T-cell (primary cell): ENCODE measurements around the gene ELMO2. TPM values are rescaled to one million over a fixed set of nuclear protein-coding genes. Genes with fewer than 3 reads are reported as not detected.

Source experiments
- ATAC-seq, 4 experiments: fragments of 200-7000 bp in 3 of 4; fragments of 150-1000 bp in 1 of 4; cut with Tn5 transposase; replicated peaks in 1 of 4; 1 replicate in 3 of 4; 2 replicates in 1 of 4; pipeline ENCODE4 v1.10.0; 2021; ENCODE audit warnings: moderate library complexity in 3 of 4, mild to moderate bottlenecking in 2 of 4, moderate number of reproducible peaks in 1 of 4
- CTCF ChIA-PET, 2 donors: fragments of 300-600 bp; sonication (Branson Sonifier 250); formaldehyde crosslinking; loops; one replicate each; lab custom pipeline; 2022; ENCODE audit warnings: antibody characterized with exemption in 2 of 2; lab: Charles Lee
- POLR2A ChIA-PET, 2 donors: fragments of 300-600 bp; sonication (Branson Sonifier 250); formaldehyde crosslinking; loops; one replicate each; lab custom pipeline; 2022; ENCODE audit warnings: antibody characterized with exemption in 2 of 2; lab: Charles Lee
- DNase-seq, 35 experiments: peaks; one replicate each; pipeline versions ENCODE4 v3.0.0 to v3.0.0-alpha.2; 2013 to 2023
- H3K27ac ChIP-seq: one replicate; pipeline ENCODE4 v1.5.1; 2013; ENCODE audit warnings: low read length
- H3K27me3 ChIP-seq, 2 experiments: replicated peaks in 1 of 2; 1 replicate in 1 of 2; 2 replicates in 1 of 2; pipeline versions ENCODE4 v1.6.1 to v1.7.0; 2013; ENCODE audit warnings: low read length in 1 of 2, mixed read lengths in 1 of 2; ENCODE audit not compliant: control insufficient read depth in 2 of 2, insufficient read depth in 2 of 2; ENCODE audit errors: extremely low read depth in 1 of 2
- H3K36me3 ChIP-seq, 2 donors: 1 replicate in 1 of 2; 2 replicates in 1 of 2; pipeline versions ENCODE4 v1.6.1 to v1.7.0; 2013; ENCODE audit warnings: low read length in 1 of 2; ENCODE audit not compliant: control insufficient read depth in 2 of 2, insufficient read depth in 1 of 2; ENCODE audit errors: extremely low read depth in 1 of 2
- H3K4me1 ChIP-seq, 2 experiments: 1 replicate in 1 of 2; 2 replicates in 1 of 2; pipeline versions ENCODE4 v1.6.1 to v1.7.0; 2013; ENCODE audit warnings: low read length in 2 of 2, mixed read lengths in 1 of 2; ENCODE audit not compliant: insufficient read depth in 2 of 2, control insufficient read depth in 1 of 2; ENCODE audit errors: extremely low read depth in 1 of 2
- H3K4me3 ChIP-seq, 2 donors: 1 replicate in 1 of 2; 2 replicates in 1 of 2; pipeline versions ENCODE4 v1.5.1 to v1.7.0; 2013; ENCODE audit warnings: mild to moderate bottlenecking in 2 of 2, low read length in 1 of 2, moderate library complexity in 1 of 2; ENCODE audit not compliant: control insufficient read depth in 1 of 2; ENCODE audit errors: extremely low read depth in 1 of 2
- H3K9me3 ChIP-seq: 2 replicates; pipeline ENCODE4 v1.7.0; 2013
- H3K27ac Mint-ChIP-seq, 2 donors: one replicate each; pipeline ENCODE4 v1.8.0; 2020 to 2021; ENCODE audit warnings: mild to moderate bottlenecking in 2 of 2, mixed read lengths in 2 of 2
- H3K27me3 Mint-ChIP-seq, 2 donors: one replicate each; pipeline ENCODE4 v1.8.0; 2021 to 2022; ENCODE audit warnings: mixed read lengths in 2 of 2
- H3K36me3 Mint-ChIP-seq: one replicate; pipeline ENCODE4 v1.8.0; 2021; ENCODE audit warnings: mixed read lengths
- H3K4me1 Mint-ChIP-seq, 3 donors: one replicate each; pipeline ENCODE4 v1.8.0; 2020 to 2022; ENCODE audit warnings: mixed read lengths in 3 of 3, mild to moderate bottlenecking in 1 of 3
- H3K4me3 Mint-ChIP-seq, 3 donors: one replicate each; pipeline ENCODE4 v1.8.0; 2020 to 2022; ENCODE audit warnings: mild to moderate bottlenecking in 3 of 3, mixed read lengths in 3 of 3, moderate library complexity in 3 of 3
- H3K9me3 Mint-ChIP-seq, 3 donors: one replicate each; pipeline ENCODE4 v1.8.0; 2020 to 2022; ENCODE audit warnings: mixed read lengths in 3 of 3
- WGBS: methylation state at CpG from one replicate; pipeline ENCODE4 v1.1.5; 2013; ENCODE audit warnings: missing lambda C conversion rate; ENCODE audit not compliant: insufficient coverage; 5-methylcytosine and 5-hydroxymethylcytosine counted together
- total RNA-seq, 35 experiments: library from RNA in 6 of 35; stranded (reverse) in 6 of 35; fragments of 120-200 nt in 1 of 35; gene quantifications; one replicate each; pipeline versions ENCODE4 v1.2.1 to v1.2.4 and lab custom pipeline; 2013 to 2026

Gene ELMO2
- total RNA-seq, 5 donors from 2014 or later (not counting 1 experiment from before 2014, with no cell fraction given): 48.8 to 86.6 (median 54.2) TPM

DNA sequence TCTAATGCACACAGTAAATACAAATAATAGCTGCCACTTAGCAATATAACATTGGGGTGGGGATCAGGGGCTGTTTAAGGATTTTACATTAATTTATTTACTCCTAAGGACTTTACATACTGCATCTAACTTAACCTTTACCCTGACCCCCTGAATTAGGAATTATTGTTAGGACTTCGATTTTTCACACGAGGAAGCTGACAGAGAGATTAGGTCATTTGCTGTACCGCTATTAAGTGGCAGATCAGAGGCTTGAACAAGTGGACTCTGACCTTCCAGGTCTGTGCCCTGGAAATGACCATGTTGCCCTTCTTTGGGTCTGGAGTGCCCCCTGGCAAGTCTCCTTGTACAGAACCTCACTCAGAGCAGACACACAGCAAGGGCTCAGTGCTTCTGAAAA, 5.2 kb upstream of the ELMO2 start:
- 93% methylated on average over 2 of the region's 3 CpGs for WGBS
- H3K4me3 Mint-ChIP-seq: no peak overlapping the region
- Histone ChIP-seq H3K36me3 (no peaks in the 10 kb centered on the region), H3K27me3 (peaks cover 6 to 15% of the 10 kb centered on the region in 2 experiments), H3K9me3 (no peaks in the 10 kb centered on the region), H3K27ac (no peak overlapping the region), H3K4me1 (peaks cover 7 to 19% of the 10 kb centered on the region in 2 experiments), H3K4me3 (no peak overlapping the region)
- H3K27ac Mint-ChIP-seq: no peak overlapping the region
- peaks cover 0 to under 1% (median 0%) of the 10 kb centered on the region in 3 donors for H3K9me3 Mint-ChIP-seq
- CTCF ChIA-PET: interaction anchor here (0.6 to 1.6 kb wide), 3 partner anchors 105 to 404 kb away, joined by 4 read pairs; no protein-coding TSS in a partner anchor
- peaks cover 16 to 30% of the 10 kb centered on the region in 2 donors for H3K27me3 Mint-ChIP-seq
- H3K4me1 Mint-ChIP-seq: peaks cover 24 to 29% (median 28%) of the 10 kb centered on the region in 3 donors
- POLR2A ChIA-PET: interaction anchor here in 1 of 2 donors (0.8 kb wide), 1 partner anchor 51 kb away, joined by 3 read pairs; no protein-coding TSS in a partner anchor
- no peak for ATAC-seq
- no peak for DNase-seq
- no peaks in the 10 kb centered on the region for H3K36me3 Mint-ChIP-seq

DNA sequence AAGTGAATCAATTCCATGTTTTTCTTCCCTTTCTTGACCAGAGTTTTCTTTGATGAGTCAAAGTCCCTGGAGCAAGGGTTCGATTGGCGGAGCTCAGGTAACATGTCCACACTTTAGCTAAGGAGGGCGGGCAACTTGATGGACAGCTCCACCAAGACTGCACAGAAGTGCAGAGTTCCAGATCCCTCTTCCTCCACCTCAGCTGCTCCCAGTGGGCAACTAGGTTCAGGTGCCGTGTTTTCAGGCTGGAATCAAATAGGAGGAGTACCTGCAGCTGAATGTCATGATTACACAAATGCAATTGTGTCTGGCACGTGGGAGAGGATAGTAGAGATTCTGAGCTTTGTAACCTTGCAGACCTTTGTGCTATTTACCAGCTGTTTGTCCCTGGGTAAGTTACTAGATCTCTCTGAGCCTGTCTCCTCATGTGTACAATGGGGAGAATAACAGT, 1.9 kb upstream of the ELMO2 start:
- Histone ChIP-seq H3K27ac (no peak overlapping the region), H3K9me3 (no peaks in the 10 kb centered on the region), H3K27me3 (peaks cover 0 to 9% of the 10 kb centered on the region in 2 experiments), H3K4me3 (no peak overlapping the region), H3K36me3 (peaks cover 1 to 3% of the 10 kb centered on the region in 2 donors), H3K4me1 (peaks cover 19 to 43% of the 10 kb centered on the region in 2 experiments)
- WGBS: 100% methylated on average over 4 of the region's 5 CpGs
- ChIA-PET POLR2A (no interaction called here), CTCF (interaction anchor here in 1 of 2 donors (0.6 kb wide), 1 partner anchor 275 kb away, joined by 3 read pairs; no protein-coding TSS in a partner anchor)
- H3K27ac Mint-ChIP-seq: peak overlapping the region in 1 of 2 donors; percentile 94
- H3K9me3 Mint-ChIP-seq: no peaks in the 10 kb centered on the region
- H3K36me3 Mint-ChIP-seq: no peaks in the 10 kb centered on the region
- peaks cover 5 to 12% of the 10 kb centered on the region in 2 donors for H3K27me3 Mint-ChIP-seq
- peaks cover 48 to 55% (median 52%) of the 10 kb centered on the region in 3 donors for H3K4me1 Mint-ChIP-seq
- ATAC-seq (no peak), DNase-seq (no peak)
- peak overlapping the region in 2 of 3 donors; percentile 87 to 94 for H3K4me3 Mint-ChIP-seq

DNA sequence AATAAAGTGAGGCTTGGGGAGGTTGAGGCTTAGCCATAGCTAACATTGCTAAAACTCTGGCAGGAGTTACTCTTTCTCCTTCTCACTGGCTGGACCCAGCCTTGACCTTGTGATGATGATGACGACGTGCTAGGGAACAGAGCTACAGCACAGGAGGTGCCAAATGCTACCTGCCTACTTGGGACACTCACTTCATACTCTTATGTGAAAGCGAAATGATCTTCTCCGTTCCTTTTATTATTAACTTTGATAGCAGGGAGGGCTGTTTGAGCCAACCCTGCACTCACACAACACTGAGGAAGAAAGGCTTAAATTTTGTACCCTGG, 1.2 kb upstream of the ELMO2 start:
- POLR2A ChIA-PET: no interaction called here

DNA sequence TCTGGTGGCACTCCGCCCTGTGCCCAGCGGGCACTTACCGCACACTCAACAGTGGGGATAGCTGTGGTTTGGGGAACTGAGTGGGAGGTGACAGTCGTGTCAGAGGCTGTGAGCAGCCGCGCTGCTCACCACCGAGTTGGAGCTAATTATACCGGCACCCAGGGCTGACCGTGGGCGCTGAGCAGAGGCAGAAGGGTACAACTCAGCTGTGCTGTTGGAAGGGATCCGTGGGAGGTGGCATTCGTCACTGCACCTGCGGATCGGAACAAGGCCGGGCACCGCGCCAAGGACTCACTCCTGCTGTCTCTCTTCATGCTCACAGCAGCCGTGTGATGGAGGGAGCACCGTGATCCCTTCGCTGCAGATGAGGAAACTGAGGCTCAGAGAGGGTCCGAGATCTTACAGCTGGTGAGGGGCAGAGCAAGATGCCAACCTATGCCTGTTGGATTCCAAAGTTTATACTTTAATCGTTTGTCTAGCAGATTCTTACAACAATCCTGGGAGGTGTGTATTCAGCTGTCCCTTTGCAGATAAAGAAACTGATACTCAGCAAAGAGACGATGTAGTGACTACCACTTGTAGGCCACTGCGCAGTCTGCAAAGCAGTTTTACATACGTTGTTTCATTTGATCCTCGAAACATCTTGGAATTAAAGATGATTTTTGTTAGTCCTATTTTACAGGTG, 713 bp upstream of the ELMO2 start:
- 10% methylated on average over 26 of the region's 26 CpGs for WGBS
- POLR2A ChIA-PET: interaction anchor here (0.6 to 1.3 kb wide), 4 partner anchors 42 to 48 kb away, joined by 3 to 7 read pairs (median 4); no protein-coding TSS in a partner anchor
- Histone ChIP-seq H3K36me3 (peaks cover 3 to 8% of the 10 kb centered on the region in 2 donors), H3K4me1 (peaks cover 29 to 53% of the 10 kb centered on the region in 2 experiments), H3K9me3 (no peaks in the 10 kb centered on the region), H3K27me3 (peaks cover 0 to 5% of the 10 kb centered on the region in 2 experiments), H3K4me3 (peak overlapping the region; percentile 83 to 87), H3K27ac (peak overlapping the region; percentile 88)
- Mint-ChIP-seq H3K4me1 (peaks cover 60 to 67% (median 64%) of the 10 kb centered on the region in 3 donors), H3K36me3 (no peaks in the 10 kb centered on the region), H3K4me3 (peak overlapping the region; percentile 87 to 96 (median 94)), H3K27ac (peak overlapping the region; percentile 91 to 94), H3K9me3 (no peaks in the 10 kb centered on the region), H3K27me3 (peaks cover 0 to 2% of the 10 kb centered on the region in 2 donors)
- DNase-seq (peak; percentile 56 to 84 (median 75)), ATAC-seq (peak; percentile 44 to 49 (median 46))
- CTCF ChIA-PET: interaction anchor here in 1 of 2 donors (0.8 to 1.7 kb wide), 6 partner anchors 42 to 438 kb away, joined by 3 to 21 read pairs (median 3); no protein-coding TSS in a partner anchor

More for the DNA sequence above, 1.2 kb upstream of the ELMO2 start:
- H3K4me3 ChIP-seq: no peak overlapping the region
- H3K27me3 ChIP-seq: peaks cover 0 to 6% of the 10 kb centered on the region in 2 experiments
- H3K9me3 ChIP-seq: no peaks in the 10 kb centered on the region
- no peaks in the 10 kb centered on the region for H3K36me3 Mint-ChIP-seq
- peaks cover 3 to 8% of the 10 kb centered on the region in 2 donors for H3K36me3 ChIP-seq
- peak overlapping the region; percentile 88 for H3K27ac ChIP-seq
- WGBS: no CpG with 5 or more reads among the region's 4 CpGs
- H3K27ac Mint-ChIP-seq: peak overlapping the region in 1 of 2 donors; percentile 94
- ATAC-seq (no peak), DNase-seq (no peak)
- H3K27me3 Mint-ChIP-seq: peaks cover 0 to 6% of the 10 kb centered on the region in 2 donors
- peaks cover 24 to 48% of the 10 kb centered on the region in 2 experiments for H3K4me1 ChIP-seq
- CTCF ChIA-PET: interaction anchor here in 1 of 2 donors (0.6 to 1.7 kb wide), 4 partner anchors 43 to 438 kb away, joined by 3 to 21 read pairs (median 3); no protein-coding TSS in a partner anchor
- H3K9me3 Mint-ChIP-seq: no peaks in the 10 kb centered on the region
- H3K4me1 Mint-ChIP-seq: peaks cover 55 to 62% (median 59%) of the 10 kb centered on the region in 3 donors
- peak overlapping the region; percentile 87 to 96 (median 94) for H3K4me3 Mint-ChIP-seq

DNA sequence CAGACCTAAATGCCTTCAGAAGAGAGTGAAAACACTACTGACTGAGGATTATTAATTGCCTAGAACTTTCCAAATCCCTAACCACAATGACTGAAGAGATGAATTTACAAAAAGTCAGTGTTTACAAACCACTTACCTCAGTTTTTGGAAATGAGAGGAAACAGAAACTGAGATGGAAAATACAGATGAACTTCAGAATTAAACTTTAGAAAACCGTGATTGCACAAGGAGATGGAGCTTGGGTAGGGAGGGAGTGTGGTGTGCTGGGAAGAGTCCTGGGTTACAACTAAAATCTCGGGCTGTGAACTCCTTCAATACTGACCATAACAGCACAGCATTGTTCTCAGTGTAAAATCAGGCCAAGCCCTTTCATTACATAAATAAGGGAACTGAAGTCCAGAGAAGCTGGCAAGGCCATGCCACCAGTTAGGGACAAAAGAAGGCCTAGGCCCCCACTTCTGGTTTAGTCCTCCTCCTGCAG, 4.0 kb downstream of the ELMO2 start:
- H3K36me3 ChIP-seq: peaks cover 3 to 16% of the 10 kb centered on the region in 2 donors
- H3K27me3 Mint-ChIP-seq: no peaks in the 10 kb centered on the region
- H3K36me3 Mint-ChIP-seq: peaks cover 4% of the 10 kb centered on the region
- H3K4me3 Mint-ChIP-seq: peak overlapping the region in 2 of 3 donors; percentile 42 to 66
- peak overlapping the region; percentile 91 to 93 for H3K27ac Mint-ChIP-seq
- CTCF ChIA-PET: interaction anchor here (0.8 to 1.3 kb wide), 3 partner anchors 18 to 76 kb away, joined by 3 to 4 read pairs (median 4); no protein-coding TSS in a partner anchor
- no CpG with 5 or more reads among the region's 2 CpGs for WGBS
- H3K9me3 ChIP-seq: no peaks in the 10 kb centered on the region
- DNase-seq: no peak
- ATAC-seq: no peak
- H3K4me1 Mint-ChIP-seq: peaks cover 80 to 86% (median 84%) of the 10 kb centered on the region in 3 donors
- H3K4me3 ChIP-seq: no peak overlapping the region
- POLR2A ChIA-PET: no interaction called here
- H3K4me1 ChIP-seq: peaks cover 53 to 74% of the 10 kb centered on the region in 2 experiments
- no peaks in the 10 kb centered on the region for H3K27me3 ChIP-seq
- no peaks in the 10 kb centered on the region for H3K9me3 Mint-ChIP-seq
- H3K27ac ChIP-seq: peak overlapping the region; percentile 87

DNA sequence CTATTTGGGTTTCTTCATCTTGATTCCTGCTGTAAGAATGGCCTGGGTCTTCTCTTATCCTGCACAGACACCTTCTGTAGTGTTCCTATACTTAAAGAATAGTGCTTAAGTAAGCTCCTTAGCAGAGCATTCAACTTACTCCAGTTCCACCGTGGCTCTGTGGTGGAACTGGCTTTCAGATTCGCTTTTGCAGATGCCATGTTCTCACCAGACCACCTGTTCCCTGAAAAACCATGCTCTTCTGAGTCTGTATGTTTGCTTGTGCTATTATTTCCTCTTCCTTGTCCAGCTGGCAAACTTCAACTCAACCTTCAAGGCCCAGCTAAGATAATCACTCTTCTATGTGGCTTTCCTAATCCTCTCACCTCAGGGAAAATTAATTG, 4.9 kb downstream of the ELMO2 start:
- Mint-ChIP-seq H3K4me1 (peaks cover 76 to 82% (median 81%) of the 10 kb centered on the region in 3 donors), H3K27ac (peak overlapping the region; percentile 91 to 93), H3K9me3 (no peaks in the 10 kb centered on the region), H3K4me3 (peak overlapping the region; percentile 65 to 66 (median 66)), H3K36me3 (peaks cover 9% of the 10 kb centered on the region), H3K27me3 (no peaks in the 10 kb centered on the region)
- H3K36me3 ChIP-seq: peaks cover 3 to 23% of the 10 kb centered on the region in 2 donors
- ATAC-seq (no peak), DNase-seq (no peak)
- ChIA-PET POLR2A (no interaction called here), CTCF (interaction anchor here in 1 of 2 donors (1.0 kb wide), 1 partner anchor 31 kb away, joined by 4 read pairs; no protein-coding TSS in a partner anchor)
- WGBS: no CpG with 5 or more reads among the region's 2 CpGs
- no peaks in the 10 kb centered on the region for H3K9me3 ChIP-seq
- H3K4me1 ChIP-seq: peaks cover 50 to 68% of the 10 kb centered on the region in 2 experiments
- H3K27me3 ChIP-seq: no peaks in the 10 kb centered on the region
- peak overlapping the region; percentile 15 to 39 for H3K4me3 ChIP-seq
- H3K27ac ChIP-seq: peak overlapping the region; percentile 87
